Fibroblast of lung (primary cell): ENCODE data around the gene TREH. TPM values are rescaled to one million over a fixed set of nuclear protein-coding genes. Genes with fewer than 3 reads are reported as not detected.

Experiments
- DNase-seq, 2 donors: peaks; one replicate each; pipeline versions ENCODE4 v3.0.0 to v3.0.0-alpha.2; 2010; ENCODE audit warnings: low read depth in 2 of 2
- H2AFZ ChIP-seq: 2 replicates; pipeline ENCODE4 v1.5.1; 2012; ENCODE audit warnings: low read length, control low read depth, inconsistent platforms
- H3K27ac ChIP-seq: 2 replicates; pipeline ENCODE4 v1.5.1; 2011; ENCODE audit warnings: low read length, control low read depth; ENCODE audit not compliant: insufficient read depth
- H3K27me3 ChIP-seq: 2 replicates; pipeline ENCODE4 v1.5.1; 2011; ENCODE audit warnings: mild to moderate bottlenecking, low read length; ENCODE audit not compliant: control insufficient read depth, insufficient read depth
- H3K36me3 ChIP-seq: 2 replicates; pipeline ENCODE4 v1.5.1; 2011; ENCODE audit warnings: low read length; ENCODE audit not compliant: control insufficient read depth, insufficient read depth
- H3K4me1 ChIP-seq: 2 replicates; pipeline ENCODE4 v1.5.1; 2011; ENCODE audit warnings: low read length; ENCODE audit not compliant: control insufficient read depth, insufficient read depth; ENCODE audit errors: extremely low read depth
- H3K4me2 ChIP-seq: 2 replicates; pipeline ENCODE4 v1.5.1; 2011; ENCODE audit warnings: low read length, control low read depth; ENCODE audit not compliant: insufficient read depth; ENCODE audit errors: extremely low read depth
- H3K4me3 ChIP-seq, 4 experiments: fragments of 200-600 bp in 1 of 4; sonication (generic) in 1 of 4; replicated peaks in 1 of 4; 2 replicates each; pipeline ENCODE4 v1.5.1; 2011 to 2016; ENCODE audit warnings: low read length in 4 of 4, low read depth in 3 of 4, mild to moderate bottlenecking in 3 of 4, control low read depth in 2 of 4, inconsistent platforms in 1 of 4, mixed read lengths in 1 of 4; ENCODE audit not compliant: insufficient read depth in 1 of 4; ENCODE audit errors: control extremely low read depth in 1 of 4
- H3K79me2 ChIP-seq: 2 replicates; pipeline ENCODE4 v1.5.1; 2012; ENCODE audit warnings: mild to moderate bottlenecking, low read length, inconsistent platforms; ENCODE audit not compliant: control insufficient read depth, insufficient read depth
- H3K9ac ChIP-seq: 2 replicates; pipeline ENCODE4 v1.5.1; 2011; ENCODE audit warnings: mild to moderate bottlenecking, low read length, control low read depth; ENCODE audit not compliant: insufficient read depth
- H3K9me3 ChIP-seq: 2 replicates; pipeline ENCODE4 v1.5.1; 2012; ENCODE audit warnings: low read depth, low read length; ENCODE audit not compliant: control insufficient read depth, insufficient read depth
- H4K20me1 ChIP-seq: 2 replicates; pipeline ENCODE4 v1.5.1; 2011; ENCODE audit warnings: low read length; ENCODE audit not compliant: control insufficient read depth, insufficient read depth; ENCODE audit errors: extremely low read depth
- EZH2 ChIP-seq: IDR thresholded peaks from 2 replicates; pipeline ENCODE4 v1.5.1; 2012; ENCODE audit warnings: low read length, control low read depth, mild to moderate bottlenecking; ENCODE audit errors: missing control alignments
- polyA plus RNA-seq, 2 donors: library from polyadenylated mRNA; depleted of rRNA in 1 of 2; stranded (reverse) in 1 of 2; unstranded in 1 of 2; fragments of >200 nt; gene quantifications; 2 replicates each; pipeline ENCODE4 v1.2.1, GENCODE V29; 2011 to 2012; ENCODE audit warnings: missing spikeins in 1 of 2
- total RNA-seq: library from RNA; depleted of rRNA; stranded (reverse); fragments of >200 nt; gene quantifications from 2 replicates; pipeline ENCODE4 v1.2.1, GENCODE V29; 2014
- TF ChIP-seq, protein P1 (sequence below), 2 donors: IDR thresholded peaks in 1 of 2; conservative IDR thresholded peaks in 1 of 2; 1 replicate in 1 of 2; 2 replicates in 1 of 2; pipeline ENCODE4 v1.5.1; 2011 to 2012; ENCODE audit warnings: low read length in 2 of 2, control low read depth in 1 of 2, inconsistent platforms in 1 of 2, low read depth in 1 of 2, mild to moderate bottlenecking in 1 of 2

TREH gene
- total and polyA plus RNA-seq, 2 donors (not counting 1 experiment from before 2014, with no cell fraction given): not detected

DNA sequence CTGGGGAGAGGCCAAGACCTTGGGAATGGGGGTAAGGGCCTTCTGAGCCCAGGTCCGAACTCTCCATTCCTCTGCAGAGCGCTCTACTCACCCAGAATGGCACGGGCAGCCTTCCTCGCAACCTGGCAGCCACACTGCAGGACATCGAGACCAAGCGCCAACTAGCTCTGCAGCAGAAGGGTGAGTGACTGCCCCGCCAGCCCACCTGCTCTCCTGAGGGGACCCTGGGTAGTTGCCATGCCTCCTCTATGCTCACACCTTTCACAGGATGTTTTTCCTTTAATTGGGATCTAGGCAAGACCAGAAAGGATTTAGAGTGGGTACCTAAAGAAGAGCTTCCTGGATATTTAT is 35.5 kb downstream of the TREH start:
- TF ChIP-seq, protein P1, sequence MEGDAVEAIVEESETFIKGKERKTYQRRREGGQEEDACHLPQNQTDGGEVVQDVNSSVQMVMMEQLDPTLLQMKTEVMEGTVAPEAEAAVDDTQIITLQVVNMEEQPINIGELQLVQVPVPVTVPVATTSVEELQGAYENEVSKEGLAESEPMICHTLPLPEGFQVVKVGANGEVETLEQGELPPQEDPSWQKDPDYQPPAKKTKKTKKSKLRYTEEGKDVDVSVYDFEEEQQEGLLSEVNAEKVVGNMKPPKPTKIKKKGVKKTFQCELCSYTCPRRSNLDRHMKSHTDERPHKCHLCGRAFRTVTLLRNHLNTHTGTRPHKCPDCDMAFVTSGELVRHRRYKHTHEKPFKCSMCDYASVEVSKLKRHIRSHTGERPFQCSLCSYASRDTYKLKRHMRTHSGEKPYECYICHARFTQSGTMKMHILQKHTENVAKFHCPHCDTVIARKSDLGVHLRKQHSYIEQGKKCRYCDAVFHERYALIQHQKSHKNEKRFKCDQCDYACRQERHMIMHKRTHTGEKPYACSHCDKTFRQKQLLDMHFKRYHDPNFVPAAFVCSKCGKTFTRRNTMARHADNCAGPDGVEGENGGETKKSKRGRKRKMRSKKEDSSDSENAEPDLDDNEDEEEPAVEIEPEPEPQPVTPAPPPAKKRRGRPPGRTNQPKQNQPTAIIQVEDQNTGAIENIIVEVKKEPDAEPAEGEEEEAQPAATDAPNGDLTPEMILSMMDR (conservative IDR thresholded peaks at IDR 0.05 in 1 of 2, IDR thresholded peaks at IDR 0.05 in 1 of 2; ENCODE audit: low read depth in 1 of 2, low read length in 2 of 2): no peak
- no peak for TF ChIP-seq EZH2
- Histone ChIP-seq H3K9me3 (no peaks in the 10 kb centered on the region), H4K20me1 (no peaks in the 10 kb centered on the region), H3K27ac (no peak overlapping the region), H3K9ac (no peak overlapping the region), H3K79me2 (no peaks in the 10 kb centered on the region), H2AFZ (no peak overlapping the region), H3K4me2 (no peak overlapping the region), H3K36me3 (peaks cover 50% of the 10 kb centered on the region), H3K4me3 (no peak overlapping the region), H3K27me3 (no peaks in the 10 kb centered on the region), H3K4me1 (no peaks in the 10 kb centered on the region)
- DNase-seq: no peak

DNA sequence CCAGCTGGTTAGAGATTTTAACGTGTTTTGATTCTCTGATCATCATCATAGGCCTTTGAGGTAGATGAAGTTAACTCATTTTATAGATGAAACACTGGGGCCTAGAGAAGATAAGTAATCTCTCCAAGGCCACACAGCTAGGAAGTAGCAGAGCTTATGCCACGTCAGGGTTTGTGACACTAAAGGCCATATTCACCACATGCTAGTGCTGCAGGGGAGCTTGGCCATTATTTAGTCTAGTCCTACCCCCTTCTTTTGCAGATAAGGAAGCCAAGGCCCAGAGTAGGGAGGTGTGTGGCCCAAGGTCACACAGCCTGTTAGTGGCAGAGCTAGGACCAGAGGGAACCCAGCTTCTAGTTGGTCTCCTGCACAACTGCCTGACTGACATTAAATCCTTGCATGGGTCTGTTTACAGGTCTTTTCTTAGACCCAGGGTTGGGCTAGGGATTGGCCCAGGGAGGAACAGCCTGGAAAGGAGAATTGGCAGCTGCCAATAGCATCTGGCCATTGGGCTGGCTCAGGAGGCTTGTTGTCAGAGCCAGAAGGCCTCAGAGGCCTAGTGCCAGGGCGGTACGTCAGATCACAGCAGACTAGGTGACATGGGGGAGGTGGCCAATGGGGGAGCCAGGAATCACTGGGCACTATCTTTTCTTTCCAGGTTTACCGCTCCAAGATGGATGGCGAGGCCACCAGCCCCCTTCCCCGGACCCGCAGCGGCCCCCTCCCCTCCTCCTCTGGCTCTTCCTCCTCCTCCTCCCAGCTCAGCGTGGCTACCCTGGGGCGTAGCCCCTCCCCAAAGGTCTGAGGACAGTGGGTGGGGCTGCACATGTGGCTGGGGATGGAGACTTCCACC is 36.1 kb downstream of the TREH start:
- Histone ChIP-seq H3K36me3 (peaks cover 55% of the 10 kb centered on the region), H3K27ac (no peak overlapping the region), H3K4me3 (no peak overlapping the region), H3K9ac (no peak overlapping the region), H3K4me1 (no peaks in the 10 kb centered on the region), H3K4me2 (no peak overlapping the region), H3K9me3 (no peaks in the 10 kb centered on the region), H4K20me1 (no peaks in the 10 kb centered on the region), H2AFZ (no peak overlapping the region), H3K27me3 (no peaks in the 10 kb centered on the region), H3K79me2 (no peaks in the 10 kb centered on the region)
- DNase-seq: no peak
- TF ChIP-seq, protein P1 (conservative IDR thresholded peaks at IDR 0.05 in 1 of 2, IDR thresholded peaks at IDR 0.05 in 1 of 2; ENCODE audit: low read depth in 1 of 2, low read length in 2 of 2): no peak
- TF ChIP-seq EZH2: no peak

DNA sequence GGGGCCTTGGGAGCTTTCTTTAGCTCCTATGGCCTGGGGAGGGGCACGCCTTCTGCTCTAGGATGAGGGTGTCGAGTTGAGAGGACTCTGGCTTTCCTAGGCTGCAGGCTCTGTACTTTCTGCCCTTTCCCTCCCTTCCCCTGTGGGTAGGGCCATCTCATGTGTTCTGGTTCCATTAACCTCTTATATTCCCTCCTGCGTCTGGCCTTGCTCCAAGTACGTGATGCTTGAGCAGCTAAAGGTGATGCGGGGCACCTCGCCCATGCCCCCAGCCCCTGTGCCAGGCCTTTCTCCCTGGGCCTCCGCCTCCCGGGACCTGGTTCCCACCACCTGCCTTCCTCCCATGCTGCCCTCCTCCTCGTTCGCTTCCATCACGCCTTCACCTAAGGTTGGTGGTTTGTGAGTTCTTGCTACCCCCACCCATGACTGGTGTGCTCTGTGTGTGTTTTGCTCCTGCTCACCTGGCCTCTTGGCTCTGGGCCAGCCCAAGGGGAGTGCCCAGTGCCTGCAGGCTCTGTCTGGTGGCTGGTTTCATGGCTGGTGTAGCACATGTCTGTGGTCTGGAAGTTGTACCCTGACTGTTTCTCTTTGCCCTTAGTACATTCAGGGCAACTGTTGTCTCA is 37.9 kb downstream of the TREH start:
- Histone ChIP-seq H3K36me3 (peaks cover 53% of the 10 kb centered on the region), H3K27me3 (no peaks in the 10 kb centered on the region), H3K27ac (no peak overlapping the region), H3K79me2 (no peaks in the 10 kb centered on the region), H3K9ac (no peak overlapping the region), H3K4me3 (no peak overlapping the region), H3K4me2 (no peak overlapping the region), H2AFZ (no peak overlapping the region), H4K20me1 (no peaks in the 10 kb centered on the region), H3K4me1 (peaks cover 8% of the 10 kb centered on the region), H3K9me3 (no peaks in the 10 kb centered on the region)
- TF ChIP-seq EZH2: no peak
- TF ChIP-seq, protein P1 (conservative IDR thresholded peaks at IDR 0.05 in 1 of 2, IDR thresholded peaks at IDR 0.05 in 1 of 2; ENCODE audit: low read depth in 1 of 2, low read length in 2 of 2): no peak
- DNase-seq: no peak
